Omental fat pad (tissue), 4 donors: ENCODE measurements around the gene LSM4. TPM values are rescaled to one million over a fixed set of nuclear protein-coding genes. Genes with fewer than 3 reads are reported as not detected.

ENCODE experiments used
- ATAC-seq: fragments of 150-250 bp; one replicate; pipeline ENCODE4 v1.9.1; 2016; ENCODE audit warnings: mild to moderate bottlenecking, moderate library complexity; ENCODE audit not compliant: low FRiP score
- DNase-seq: peaks from one replicate; pipeline ENCODE4 v3.0.0-alpha.2; 2019; ENCODE audit warnings: low spot score
- small RNA-seq: library from RNA; depleted of rRNA; stranded (forward); fragments of <200 nt; gene quantifications from one replicate; pipeline ENCODE3, GENCODE V24; 2016
- total RNA-seq, 4 donors: library from RNA; depleted of rRNA; stranded (reverse); fragments of >200 nt; gene quantifications; one replicate each; pipeline ENCODE4 v1.1.0, GENCODE V29; 2016
- TF ChIP-seq, protein P1 (sequence below), 3 donors: fragments of 450-650 bp; IDR thresholded peaks; one replicate each; pipeline ENCODE4 v1.5.1; 2016 to 2017; ENCODE audit warnings: antibody characterized with exemption in 3 of 3, mild to moderate bottlenecking in 3 of 3, moderate library complexity in 2 of 3

LSM4 gene
- total RNA-seq, 4 donors from 2014 or later = 58.6 to 140 (median 93.1) TPM

DNA sequence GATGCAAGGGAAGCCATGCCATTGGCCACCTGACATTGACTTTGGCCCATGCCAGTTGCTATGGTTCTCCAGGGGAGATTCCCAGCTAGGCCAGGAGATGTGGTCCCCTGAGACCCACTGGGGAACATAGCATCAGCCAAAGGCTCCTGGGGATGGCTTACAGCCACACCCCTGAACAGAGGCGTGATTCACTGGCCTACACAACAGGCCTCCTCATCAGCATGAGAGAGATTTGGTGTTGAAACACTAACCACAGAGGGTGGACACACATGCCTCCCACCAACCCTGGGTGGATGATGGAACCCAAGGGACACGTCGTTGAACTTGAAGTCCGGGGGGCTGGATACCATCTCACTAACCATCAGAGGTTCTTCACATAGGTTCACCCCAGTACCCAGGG is 63.0 kb downstream of the LSM4 start:
- ATAC-seq = no peak
- TF ChIP-seq, protein P1, sequence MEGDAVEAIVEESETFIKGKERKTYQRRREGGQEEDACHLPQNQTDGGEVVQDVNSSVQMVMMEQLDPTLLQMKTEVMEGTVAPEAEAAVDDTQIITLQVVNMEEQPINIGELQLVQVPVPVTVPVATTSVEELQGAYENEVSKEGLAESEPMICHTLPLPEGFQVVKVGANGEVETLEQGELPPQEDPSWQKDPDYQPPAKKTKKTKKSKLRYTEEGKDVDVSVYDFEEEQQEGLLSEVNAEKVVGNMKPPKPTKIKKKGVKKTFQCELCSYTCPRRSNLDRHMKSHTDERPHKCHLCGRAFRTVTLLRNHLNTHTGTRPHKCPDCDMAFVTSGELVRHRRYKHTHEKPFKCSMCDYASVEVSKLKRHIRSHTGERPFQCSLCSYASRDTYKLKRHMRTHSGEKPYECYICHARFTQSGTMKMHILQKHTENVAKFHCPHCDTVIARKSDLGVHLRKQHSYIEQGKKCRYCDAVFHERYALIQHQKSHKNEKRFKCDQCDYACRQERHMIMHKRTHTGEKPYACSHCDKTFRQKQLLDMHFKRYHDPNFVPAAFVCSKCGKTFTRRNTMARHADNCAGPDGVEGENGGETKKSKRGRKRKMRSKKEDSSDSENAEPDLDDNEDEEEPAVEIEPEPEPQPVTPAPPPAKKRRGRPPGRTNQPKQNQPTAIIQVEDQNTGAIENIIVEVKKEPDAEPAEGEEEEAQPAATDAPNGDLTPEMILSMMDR (IDR thresholded peaks at IDR 0.05) = no peak
- DNase-seq = no peak

DNA sequence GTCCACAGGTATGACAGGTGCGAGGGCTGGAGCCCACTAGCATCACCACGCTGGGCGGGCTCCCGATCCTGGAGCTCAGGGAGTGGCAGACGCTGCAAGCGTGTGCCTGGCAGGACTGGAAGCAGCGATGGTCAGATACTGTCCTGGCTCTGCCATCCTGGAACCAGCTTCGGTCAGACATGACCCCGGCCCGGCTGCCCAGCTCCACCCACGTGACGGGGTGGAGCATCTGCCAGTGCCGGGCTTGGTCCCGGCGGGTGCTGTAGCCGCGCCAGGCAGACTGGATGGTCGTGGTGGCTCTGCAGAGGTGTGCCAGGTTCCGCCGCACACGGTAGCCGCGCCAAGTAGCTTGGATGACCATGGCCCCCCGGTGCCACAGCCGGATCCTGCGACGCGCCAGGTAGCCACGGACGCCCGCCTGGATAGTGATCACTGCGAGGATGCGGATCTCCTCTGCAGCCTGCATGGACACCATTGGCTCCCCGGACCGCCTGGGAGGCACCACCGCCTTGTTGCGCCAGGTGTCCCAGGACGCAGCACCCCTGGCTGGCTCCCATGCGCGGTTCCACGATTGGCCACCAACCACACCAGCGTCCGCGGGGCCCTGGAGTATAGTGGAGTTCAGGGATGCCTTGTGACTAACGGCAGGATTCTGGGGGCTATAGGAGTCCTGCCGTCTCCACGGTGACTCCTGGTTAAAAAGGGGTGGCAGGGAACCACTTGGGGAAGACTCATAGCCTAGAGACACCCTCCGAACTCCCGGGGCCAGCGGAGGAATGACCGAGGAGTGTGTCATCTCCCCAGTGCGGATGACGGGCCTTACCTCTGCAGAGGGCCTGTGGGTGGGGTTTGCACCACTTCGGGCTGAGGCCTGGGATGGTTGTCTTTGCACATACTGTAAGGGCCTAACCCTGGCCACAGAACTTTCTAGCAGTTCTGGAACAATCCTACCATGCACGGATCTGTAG is 65.1 kb downstream of the LSM4 start:
- TF ChIP-seq, protein P1 (IDR thresholded peaks at IDR 0.05) = no peak
- DNase-seq = no peak
- no peak for ATAC-seq

Small RNA genes within 50 kb of the gene (small RNA-seq; reads per million reads assigned to genes)
- gene MIR3188 = not detected
- gene RN7SL513P = not detected
- gene RPL39P38 = not detected

Other genes starting within 250 kb of the LSM4 start
- gene IL12RB1, start 236.1 kb downstream of the LSM4 start, total RNA-seq = 1 to 10 TPM; 1.1 to 4.4 (median 1.6) TPM
- 10 to 100 TPM in 2 of 4 donors, 1 to 10 TPM in 2; 4.5 to 14.8 (median 8.9) TPM for gene MAST3, start 225.3 kb downstream of the LSM4 start, total RNA-seq
- 10 to 100 TPM in 1 of 4 donors, 1 to 10 TPM in 3; 6.3 to 11.7 (median 7.4) TPM for gene PIK3R2, start 169.9 kb downstream of the LSM4 start, total RNA-seq
- gene IFI30, start 149.3 kb downstream of the LSM4 start, total RNA-seq = 100 to 1,000 TPM in 2 of 4 donors, 10 to 100 TPM in 2; 74.8 to 466 (median 148) TPM
- 10 to 100 TPM; 19.6 to 29.7 (median 22.5) TPM for gene MPV17L2, start 129.9 kb downstream of the LSM4 start, total RNA-seq
- 1 to 10 TPM in 1 of 4 donors, under 1 TPM in 1, not detected in 2; 0.63 to 2.0 TPM for gene RAB3A, start 119.0 kb downstream of the LSM4 start, total RNA-seq
- 1 to 10 TPM in 1 of 4 donors, under 1 TPM in 2, not detected in 1; 0.12 to 1.5 (median 0.63) TPM for gene PDE4C, start 96.6 kb downstream of the LSM4 start, total RNA-seq
- gene IQCN, start 48.6 kb downstream of the LSM4 start, total RNA-seq = 10 to 100 TPM in 2 of 4 donors, 1 to 10 TPM in 2; 1.7 to 15.9 (median 7.4) TPM
- 100 to 1,000 TPM; 398 to 859 (median 623) TPM for gene JUND, start 41.5 kb downstream of the LSM4 start, total RNA-seq
- 10 to 100 TPM; 15.6 to 25.2 (median 18.0) TPM for gene PGPEP1, start 17.5 kb upstream of the LSM4 start, total RNA-seq
- 1 to 10 TPM; 1.9 to 4.6 (median 3.0) TPM for gene GDF15, start 63.1 kb upstream of the LSM4 start, total RNA-seq
- gene LRRC25, start 74.5 kb upstream of the LSM4 start, total RNA-seq = 10 to 100 TPM; 11.8 to 37.2 (median 28.8) TPM
- 10 to 100 TPM; 29.9 to 62.9 (median 43.7) TPM for gene SSBP4, start 96.3 kb upstream of the LSM4 start, total RNA-seq
- gene ISYNA1, start 115.1 kb upstream of the LSM4 start, total RNA-seq = 10 to 100 TPM; 20.0 to 36.7 (median 29.8) TPM
- 10 to 100 TPM; 18.1 to 43.1 (median 24.8) TPM for gene ELL, start 199.0 kb upstream of the LSM4 start, total RNA-seq
- gene FKBP8, start 220.5 kb upstream of the LSM4 start, total RNA-seq = 100 to 1,000 TPM; 193 to 275 (median 236) TPM
- 100 to 1,000 TPM in 3 of 4 donors, 10 to 100 TPM in 1; 96.9 to 140 (median 102) TPM for gene KXD1, start 234.8 kb upstream of the LSM4 start, total RNA-seq
- 100 to 1,000 TPM; 600 to 891 (median 689) TPM for gene UBA52, start 248.8 kb upstream of the LSM4 start, total RNA-seq